ENCODE measurements around the gene MOB3B.

DNA sequence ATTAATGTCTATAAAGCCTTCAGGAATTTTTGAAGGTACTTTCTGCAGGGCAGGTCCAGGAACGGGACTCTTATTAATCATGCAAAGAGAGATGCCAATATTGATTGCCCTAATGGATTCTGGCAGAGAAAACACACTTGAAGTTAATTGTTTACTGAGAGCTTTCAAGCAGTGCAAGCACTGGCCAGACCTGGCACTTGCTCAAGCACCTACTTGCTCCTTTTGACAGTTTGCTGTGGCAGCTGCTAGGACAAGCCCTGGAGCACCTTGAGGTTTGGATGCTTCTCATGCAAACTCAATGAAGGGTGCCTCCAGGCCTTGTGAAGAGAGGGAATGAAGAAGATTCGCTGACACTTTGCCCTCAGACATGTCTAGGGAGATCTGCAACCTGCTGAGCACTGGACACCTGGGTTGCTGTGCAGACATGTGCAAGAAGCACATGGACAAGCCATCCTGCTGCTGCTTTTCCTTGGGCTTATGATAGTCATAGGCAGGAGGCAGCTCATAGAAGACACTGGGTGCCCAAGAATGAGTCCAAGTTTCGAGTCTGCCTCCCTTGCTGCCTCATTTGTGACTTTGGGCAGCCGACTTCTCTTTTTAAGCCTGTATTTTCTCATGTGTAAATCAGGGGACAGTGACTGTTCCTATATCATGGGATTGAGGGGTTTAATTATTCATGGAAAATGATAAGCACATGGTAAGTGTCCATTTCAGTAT is 143.8 kb downstream of the MOB3B start:
- TF ChIP-seq, protein P1, sequence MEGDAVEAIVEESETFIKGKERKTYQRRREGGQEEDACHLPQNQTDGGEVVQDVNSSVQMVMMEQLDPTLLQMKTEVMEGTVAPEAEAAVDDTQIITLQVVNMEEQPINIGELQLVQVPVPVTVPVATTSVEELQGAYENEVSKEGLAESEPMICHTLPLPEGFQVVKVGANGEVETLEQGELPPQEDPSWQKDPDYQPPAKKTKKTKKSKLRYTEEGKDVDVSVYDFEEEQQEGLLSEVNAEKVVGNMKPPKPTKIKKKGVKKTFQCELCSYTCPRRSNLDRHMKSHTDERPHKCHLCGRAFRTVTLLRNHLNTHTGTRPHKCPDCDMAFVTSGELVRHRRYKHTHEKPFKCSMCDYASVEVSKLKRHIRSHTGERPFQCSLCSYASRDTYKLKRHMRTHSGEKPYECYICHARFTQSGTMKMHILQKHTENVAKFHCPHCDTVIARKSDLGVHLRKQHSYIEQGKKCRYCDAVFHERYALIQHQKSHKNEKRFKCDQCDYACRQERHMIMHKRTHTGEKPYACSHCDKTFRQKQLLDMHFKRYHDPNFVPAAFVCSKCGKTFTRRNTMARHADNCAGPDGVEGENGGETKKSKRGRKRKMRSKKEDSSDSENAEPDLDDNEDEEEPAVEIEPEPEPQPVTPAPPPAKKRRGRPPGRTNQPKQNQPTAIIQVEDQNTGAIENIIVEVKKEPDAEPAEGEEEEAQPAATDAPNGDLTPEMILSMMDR (IDR thresholded peaks at IDR 0.05) = no peak
- TF ChIP-seq EZH2phosphoT487 (IDR thresholded peaks at IDR 0.05) (no peak), EZH2 (IDR thresholded peaks at IDR 0.05) (no peak)
